B cell (primary cell): ENCODE measurements around the gene TRABD2A.

Source experiments
- EZH2 ChIP-seq: IDR thresholded peaks from 2 replicates; pipeline ENCODE4 v1.6.1; 2012; ENCODE audit warnings: borderline replicate concordance, low read depth, mild to moderate bottlenecking, moderate library complexity, low read length; ENCODE audit not compliant: insufficient read depth, poor library complexity, severe bottlenecking
- TF ChIP-seq, protein P1 (sequence below): fragments of 200-600 bp; IDR thresholded peaks from one replicate; pipeline ENCODE4 v1.8.0; 2022; ENCODE audit warnings: antibody characterized with exemption, mild to moderate bottlenecking

- TF ChIP-seq, protein P1, sequence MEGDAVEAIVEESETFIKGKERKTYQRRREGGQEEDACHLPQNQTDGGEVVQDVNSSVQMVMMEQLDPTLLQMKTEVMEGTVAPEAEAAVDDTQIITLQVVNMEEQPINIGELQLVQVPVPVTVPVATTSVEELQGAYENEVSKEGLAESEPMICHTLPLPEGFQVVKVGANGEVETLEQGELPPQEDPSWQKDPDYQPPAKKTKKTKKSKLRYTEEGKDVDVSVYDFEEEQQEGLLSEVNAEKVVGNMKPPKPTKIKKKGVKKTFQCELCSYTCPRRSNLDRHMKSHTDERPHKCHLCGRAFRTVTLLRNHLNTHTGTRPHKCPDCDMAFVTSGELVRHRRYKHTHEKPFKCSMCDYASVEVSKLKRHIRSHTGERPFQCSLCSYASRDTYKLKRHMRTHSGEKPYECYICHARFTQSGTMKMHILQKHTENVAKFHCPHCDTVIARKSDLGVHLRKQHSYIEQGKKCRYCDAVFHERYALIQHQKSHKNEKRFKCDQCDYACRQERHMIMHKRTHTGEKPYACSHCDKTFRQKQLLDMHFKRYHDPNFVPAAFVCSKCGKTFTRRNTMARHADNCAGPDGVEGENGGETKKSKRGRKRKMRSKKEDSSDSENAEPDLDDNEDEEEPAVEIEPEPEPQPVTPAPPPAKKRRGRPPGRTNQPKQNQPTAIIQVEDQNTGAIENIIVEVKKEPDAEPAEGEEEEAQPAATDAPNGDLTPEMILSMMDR, result no peak
- TF ChIP-seq EZH2, result no peak
Measured at GRCh38 chr2:84823788-84824187, 57.1 kb downstream of the TRABD2A start.
